ENCODE data around the gene CCDC134.
"Not testable (repeated sequence)": the region's sequence is repeated elsewhere in the genome, so short reads cannot be mapped to it uniquely, and the experiment has no call there.

CCDC134 gene

DNA sequence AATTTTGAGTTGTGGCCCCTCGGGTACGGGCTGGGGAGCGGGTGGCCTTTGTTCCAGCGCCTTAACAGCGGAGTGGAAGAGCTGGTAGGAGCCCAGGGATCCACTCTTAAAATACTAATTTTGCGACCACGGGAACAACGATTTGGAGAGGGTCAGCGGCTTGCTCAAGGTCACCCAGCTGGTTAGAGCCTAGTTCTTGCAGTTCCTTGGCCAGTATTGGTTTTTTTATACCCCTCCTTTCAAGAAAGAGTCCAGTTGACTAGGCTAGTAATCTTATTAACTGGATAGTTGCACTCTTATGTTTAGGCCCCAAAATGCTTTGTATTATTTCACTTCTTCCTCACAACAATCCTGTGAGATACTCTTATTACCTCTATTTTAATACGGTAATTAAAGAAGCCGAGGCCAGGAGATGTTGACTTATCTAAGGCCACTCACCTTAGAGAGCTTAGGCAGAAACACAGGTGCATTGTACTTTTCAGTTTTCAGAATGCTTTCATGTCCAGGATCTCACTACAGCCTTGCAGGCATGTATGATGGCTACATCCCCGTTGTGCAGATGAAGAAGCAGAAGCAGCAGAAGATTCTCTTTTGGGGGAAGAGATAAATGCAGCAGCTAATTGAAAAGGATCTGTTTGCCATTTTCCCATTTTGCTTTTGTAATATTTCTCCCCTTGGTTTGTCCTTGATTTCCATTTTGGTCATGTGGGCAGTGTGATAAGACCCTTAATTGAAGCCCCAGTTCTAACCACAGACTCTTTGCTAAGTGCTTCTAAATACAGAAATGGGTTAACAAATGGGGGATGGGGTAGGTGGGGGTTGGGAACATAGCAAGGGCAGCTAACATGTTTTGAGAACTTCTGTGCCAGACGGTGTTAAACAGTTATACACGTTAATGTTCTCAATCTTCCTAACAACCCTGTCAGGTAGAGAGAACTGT, 33.8 kb downstream of the CCDC134 start:
- peak overlapping the region in 1 of 2 experiments; percentile 98 for H3K27ac ChIP-seq (ENCODE audit: insufficient read depth in 1 of 2, low read depth in 1 of 2, low read length in 2 of 2, poor library complexity in 1 of 2, severe bottlenecking in 2 of 2)
- POLR2A ChIA-PET: interaction anchor here (1.0 to 4.8 kb wide), 2 partner anchors 11 to 22 kb away, joined by 3 to 19 read pairs; no protein-coding TSS in a partner anchor

GRCh38 chr22:41835462-41835861, 35.0 kb downstream of the CCDC134 start:
- DNase-seq; H3K27me3 ChIP-seq (replicated peaks in 2 of 5; ENCODE audit: control insufficient read depth in 4 of 5, insufficient read depth in 5 of 5, low read length in 4 of 5); H3K4me3 ChIP-seq (ENCODE audit: control insufficient read depth in 1 of 7, extremely low read depth in 1 of 7, insufficient read depth in 4 of 7, low read depth in 2 of 7, low read length in 6 of 7); H3K27ac ChIP-seq (ENCODE audit: insufficient read depth in 1 of 2, low read depth in 1 of 2, low read length in 2 of 2, poor library complexity in 1 of 2, severe bottlenecking in 2 of 2); POLR2A ChIA-PET; H3K9me3 ChIP-seq (ENCODE audit: control extremely low read depth in 1 of 5, control insufficient read depth in 4 of 5, insufficient read depth in 2 of 5, low read depth in 1 of 5, low read length in 4 of 5): not testable (repeated sequence)
- Histone ChIP-seq H3K4me1 (ENCODE audit: control extremely low read depth in 1 of 4, control insufficient read depth in 4 of 4, insufficient read depth in 4 of 4, low read length in 3 of 4) (peaks cover 9 to 35% (median 27%) of the 10 kb centered on the region in 4 experiments), H3K36me3 (ENCODE audit: control insufficient read depth in 4 of 4, insufficient read depth in 4 of 4, low read length in 3 of 4) (peaks cover 8 to 48% (median 22%) of the 10 kb centered on the region in 4 experiments)
- CTCF ChIA-PET: interaction anchor here (1.0 to 2.1 kb wide), 5 partner anchors 9 to 89 kb away, joined by 3 to 8 read pairs (median 3); no protein-coding TSS in a partner anchor
- WGBS (ENCODE audit: insufficient coverage): 96% methylated on average over 5 of the region's 8 CpGs

More for the DNA sequence above, 33.8 kb downstream of the CCDC134 start:
- peak in 1 of 3 donors; percentile 10 for DNase-seq
- Histone ChIP-seq H3K4me1 (ENCODE audit: control extremely low read depth in 1 of 4, control insufficient read depth in 4 of 4, insufficient read depth in 4 of 4, low read length in 3 of 4) (peaks cover 9 to 45% (median 29%) of the 10 kb centered on the region in 4 experiments), H3K4me3 (ENCODE audit: control insufficient read depth in 1 of 7, extremely low read depth in 1 of 7, insufficient read depth in 4 of 7, low read depth in 2 of 7, low read length in 6 of 7) (peak overlapping the region; percentile 70 to 91 (median 80)), H3K27me3 (replicated peaks in 2 of 5; ENCODE audit: control insufficient read depth in 4 of 5, insufficient read depth in 5 of 5, low read length in 4 of 5) (no peaks in the 10 kb centered on the region), H3K36me3 (ENCODE audit: control insufficient read depth in 4 of 4, insufficient read depth in 4 of 4, low read length in 3 of 4) (peaks cover 4 to 38% (median 18%) of the 10 kb centered on the region in 4 experiments), H3K9me3 (ENCODE audit: control extremely low read depth in 1 of 5, control insufficient read depth in 4 of 5, insufficient read depth in 2 of 5, low read depth in 1 of 5, low read length in 4 of 5) (no peaks in the 10 kb centered on the region)
- 27% methylated on average over 12 of the region's 14 CpGs for WGBS (ENCODE audit: insufficient coverage)
- CTCF ChIA-PET: interaction anchor here (1.2 to 2.5 kb wide), 2 partner anchors 13 to 22 kb away, joined by 3 to 10 read pairs; no protein-coding TSS in a partner anchor

GRCh38 chr22:41836551-41836950, 36.1 kb downstream of the CCDC134 start:
- whole genome bisulfite sequencing (ENCODE audit: insufficient coverage): 100% methylated on average over 1 of the region's 2 CpGs
- DNase-seq: no peak
- H3K27ac ChIP-seq (ENCODE audit: insufficient read depth in 1 of 2, low read depth in 1 of 2, low read length in 2 of 2, poor library complexity in 1 of 2, severe bottlenecking in 2 of 2): no peak overlapping the region
- H3K27me3 ChIP-seq (replicated peaks in 2 of 5; ENCODE audit: control insufficient read depth in 4 of 5, insufficient read depth in 5 of 5, low read length in 4 of 5): no peaks in the 10 kb centered on the region
- H3K4me1 ChIP-seq (ENCODE audit: control extremely low read depth in 1 of 4, control insufficient read depth in 4 of 4, insufficient read depth in 4 of 4, low read length in 3 of 4): peaks cover 9 to 32% (median 24%) of the 10 kb centered on the region in 4 experiments
- H3K4me3 ChIP-seq (ENCODE audit: control insufficient read depth in 1 of 7, extremely low read depth in 1 of 7, insufficient read depth in 4 of 7, low read depth in 2 of 7, low read length in 6 of 7): no peak overlapping the region
- ChIA-PET CTCF (interaction anchor here (1.1 to 2.1 kb wide), 4 partner anchors 9 to 90 kb away, joined by 3 to 8 read pairs (median 4); no protein-coding TSS in a partner anchor), POLR2A (no interaction called here)
- peaks cover 12 to 58% (median 28%) of the 10 kb centered on the region in 4 experiments for H3K36me3 ChIP-seq (ENCODE audit: control insufficient read depth in 4 of 4, insufficient read depth in 4 of 4, low read length in 3 of 4)
- H3K9me3 ChIP-seq (ENCODE audit: control extremely low read depth in 1 of 5, control insufficient read depth in 4 of 5, insufficient read depth in 2 of 5, low read depth in 1 of 5, low read length in 4 of 5): no peaks in the 10 kb centered on the region

DNA sequence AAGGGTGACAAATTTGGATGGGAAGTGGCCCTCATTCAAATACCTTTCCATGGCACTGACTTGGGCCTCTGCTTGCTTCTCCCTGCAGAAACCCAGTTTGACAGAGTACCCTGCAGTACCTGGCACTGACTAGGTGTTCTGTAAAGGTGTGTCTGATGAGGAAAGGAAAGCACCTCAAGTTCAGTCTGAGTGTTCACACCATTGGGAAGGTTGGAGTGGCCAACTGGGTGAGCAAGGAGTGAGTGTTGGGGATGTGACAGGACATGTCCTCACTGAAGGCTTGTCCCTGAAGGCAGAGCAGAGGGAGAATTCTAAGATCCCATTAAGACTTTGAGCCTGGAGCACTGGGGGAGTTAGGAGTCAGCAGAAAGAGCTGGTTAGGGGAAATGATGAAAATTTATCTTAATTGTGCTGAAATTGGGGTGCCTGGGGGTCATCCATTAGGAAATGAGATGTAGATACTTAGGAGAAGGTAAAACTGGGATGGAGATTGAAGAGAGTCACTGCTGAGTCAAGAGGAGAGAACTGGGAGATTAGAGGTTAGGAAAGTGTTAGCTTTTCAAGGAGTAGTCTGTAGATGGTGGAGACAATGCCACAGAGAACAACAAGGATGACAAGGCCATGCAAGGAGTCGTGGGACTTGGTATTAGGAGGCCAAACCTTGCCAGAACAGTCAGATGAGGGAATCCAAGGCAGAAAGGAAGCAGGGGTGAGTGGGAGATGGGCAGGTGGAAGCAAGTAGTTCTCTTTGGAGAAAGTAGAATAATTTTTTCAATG, 38.6 kb downstream of the CCDC134 start:
- POLR2A ChIA-PET: interaction anchor here (0.6 kb wide), 1 partner anchor 85 kb away, joined by 4 read pairs; no protein-coding TSS in a partner anchor
- Histone ChIP-seq H3K36me3 (ENCODE audit: control insufficient read depth in 4 of 4, insufficient read depth in 4 of 4, low read length in 3 of 4) (peaks cover 12 to 74% (median 30%) of the 10 kb centered on the region in 4 experiments), H3K4me1 (ENCODE audit: control extremely low read depth in 1 of 4, control insufficient read depth in 4 of 4, insufficient read depth in 4 of 4, low read length in 3 of 4) (peaks cover 2 to 26% (median 9%) of the 10 kb centered on the region in 4 experiments), H3K27me3 (replicated peaks in 2 of 5; ENCODE audit: control insufficient read depth in 4 of 5, insufficient read depth in 5 of 5, low read length in 4 of 5) (no peaks in the 10 kb centered on the region), H3K27ac (ENCODE audit: insufficient read depth in 1 of 2, low read depth in 1 of 2, low read length in 2 of 2, poor library complexity in 1 of 2, severe bottlenecking in 2 of 2) (no peak overlapping the region), H3K4me3 (ENCODE audit: control insufficient read depth in 1 of 7, extremely low read depth in 1 of 7, insufficient read depth in 4 of 7, low read depth in 2 of 7, low read length in 6 of 7) (no peak overlapping the region), H3K9me3 (ENCODE audit: control extremely low read depth in 1 of 5, control insufficient read depth in 4 of 5, insufficient read depth in 2 of 5, low read depth in 1 of 5, low read length in 4 of 5) (no peaks in the 10 kb centered on the region)
- CTCF ChIA-PET: interaction anchor here (0.6 to 3.7 kb wide), 7 partner anchors 8 to 92 kb away, joined by 3 to 11 read pairs (median 4); no protein-coding TSS in a partner anchor
- 100% methylated on average over 1 of the region's 1 CpG for WGBS (ENCODE audit: insufficient coverage)
- no peak for DNase-seq

DNA sequence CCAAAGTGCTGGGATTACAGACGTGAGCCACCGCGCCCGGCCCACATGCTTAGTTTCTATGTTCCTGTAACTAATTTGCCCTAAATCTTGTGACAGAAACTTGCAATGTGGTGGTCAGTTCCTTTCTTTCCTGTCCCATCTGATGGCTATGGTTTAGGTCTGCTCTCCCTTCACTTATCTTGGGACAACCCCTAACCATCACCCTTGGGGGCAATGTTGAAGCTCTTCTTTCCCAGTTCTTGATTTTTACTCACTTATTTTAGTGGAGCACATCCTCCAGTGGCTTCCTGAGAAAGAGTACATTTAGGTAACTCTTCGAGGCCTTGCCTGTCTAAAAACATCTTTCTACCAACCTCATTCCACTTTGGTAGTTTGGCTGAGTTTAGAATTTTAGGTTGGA, 39.7 kb downstream of the CCDC134 start:
- ChIA-PET POLR2A (no interaction called here), CTCF (interaction anchor here (1.2 to 3.7 kb wide), 4 partner anchors 9 to 18 kb away, joined by 3 to 11 read pairs (median 5); no protein-coding TSS in a partner anchor)
- no peaks in the 10 kb centered on the region for H3K9me3 ChIP-seq (ENCODE audit: control extremely low read depth in 1 of 5, control insufficient read depth in 4 of 5, insufficient read depth in 2 of 5, low read depth in 1 of 5, low read length in 4 of 5)
- peaks cover 12 to 71% (median 29%) of the 10 kb centered on the region in 4 experiments for H3K36me3 ChIP-seq (ENCODE audit: control insufficient read depth in 4 of 4, insufficient read depth in 4 of 4, low read length in 3 of 4)
- no peak for DNase-seq
- WGBS (ENCODE audit: insufficient coverage): 100% methylated on average over 4 of the region's 5 CpGs
- H3K27ac ChIP-seq (ENCODE audit: insufficient read depth in 1 of 2, low read depth in 1 of 2, low read length in 2 of 2, poor library complexity in 1 of 2, severe bottlenecking in 2 of 2): no peak overlapping the region
- H3K4me3 ChIP-seq (ENCODE audit: control insufficient read depth in 1 of 7, extremely low read depth in 1 of 7, insufficient read depth in 4 of 7, low read depth in 2 of 7, low read length in 6 of 7): no peak overlapping the region
- peaks cover 0 to 27% (median 1%) of the 10 kb centered on the region in 4 experiments for H3K4me1 ChIP-seq (ENCODE audit: control extremely low read depth in 1 of 4, control insufficient read depth in 4 of 4, insufficient read depth in 4 of 4, low read length in 3 of 4)
- no peaks in the 10 kb centered on the region for H3K27me3 ChIP-seq (replicated peaks in 2 of 5; ENCODE audit: control insufficient read depth in 4 of 5, insufficient read depth in 5 of 5, low read length in 4 of 5)

DNA sequence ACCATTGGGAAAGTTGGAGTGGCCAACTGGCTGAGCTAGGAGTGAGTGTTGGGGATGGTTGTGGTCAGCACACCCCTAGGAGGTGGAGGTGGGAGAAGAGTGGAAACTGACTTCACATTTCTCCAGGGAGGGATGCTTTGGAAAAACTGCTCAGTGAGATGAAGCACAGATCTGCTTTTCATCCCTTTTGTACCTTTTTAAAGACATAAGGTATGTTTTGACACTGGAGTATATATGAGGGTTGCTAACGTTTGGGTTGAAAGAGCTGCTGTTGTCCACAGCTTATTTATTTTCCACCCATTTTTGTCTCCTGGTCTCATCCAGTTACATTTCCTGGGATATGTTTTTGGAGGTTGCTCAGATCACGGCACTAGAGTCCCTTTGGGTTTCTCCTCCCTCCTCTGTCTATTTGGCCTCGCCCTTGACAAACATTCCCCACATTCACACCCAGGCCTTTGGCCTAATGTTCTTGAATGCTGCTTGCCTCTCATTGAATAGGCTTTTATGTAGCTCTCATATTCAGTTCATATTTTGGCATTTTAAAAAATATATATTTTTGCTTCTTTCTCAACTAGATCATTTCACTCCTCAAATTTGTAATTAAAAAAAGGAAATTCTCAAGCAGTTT, 40.7 kb downstream of the CCDC134 start:
- DNase-seq: no peak
- no peak overlapping the region for H3K27ac ChIP-seq (ENCODE audit: insufficient read depth in 1 of 2, low read depth in 1 of 2, low read length in 2 of 2, poor library complexity in 1 of 2, severe bottlenecking in 2 of 2)
- WGBS (ENCODE audit: insufficient coverage): no CpG with 5 or more reads among the region's 3 CpGs
- no peaks in the 10 kb centered on the region for H3K27me3 ChIP-seq (replicated peaks in 2 of 5; ENCODE audit: control insufficient read depth in 4 of 5, insufficient read depth in 5 of 5, low read length in 4 of 5)
- peaks cover 12 to 66% (median 23%) of the 10 kb centered on the region in 4 experiments for H3K36me3 ChIP-seq (ENCODE audit: control insufficient read depth in 4 of 4, insufficient read depth in 4 of 4, low read length in 3 of 4)
- H3K4me3 ChIP-seq (ENCODE audit: control insufficient read depth in 1 of 7, extremely low read depth in 1 of 7, insufficient read depth in 4 of 7, low read depth in 2 of 7, low read length in 6 of 7): no peak overlapping the region
- ChIA-PET POLR2A (interaction anchor here (1.1 kb wide), 1 partner anchor 8 kb away, joined by 5 read pairs; the partner anchor contains the start of gene SREBF2), CTCF (interaction anchor here (1.7 to 3.7 kb wide), 2 partner anchors 10 to 16 kb away, joined by 6 to 11 read pairs; no protein-coding TSS in a partner anchor)
- peaks cover 0 to 34% (median 8%) of the 10 kb centered on the region in 4 experiments for H3K4me1 ChIP-seq (ENCODE audit: control extremely low read depth in 1 of 4, control insufficient read depth in 4 of 4, insufficient read depth in 4 of 4, low read length in 3 of 4)
- no peaks in the 10 kb centered on the region for H3K9me3 ChIP-seq (ENCODE audit: control extremely low read depth in 1 of 5, control insufficient read depth in 4 of 5, insufficient read depth in 2 of 5, low read depth in 1 of 5, low read length in 4 of 5)

All from common myeloid progenitor, CD34-positive (primary cell).